Cardiac fibroblast (primary cell): ENCODE measurements around the gene TMEM131.
A peak's percentile ranks its signal among the peaks of the same experiment; 100 is the strongest.

Experiments used
- DNase-seq, 2 donors: peaks; one replicate each; pipeline versions ENCODE4 v3.0.0 to v3.0.0-alpha.2; 2010; ENCODE audit warnings: low read depth in 2 of 2
- H3K4me3 ChIP-seq, 2 donors: replicated peaks in 1 of 2; 1 replicate in 1 of 2; 2 replicates in 1 of 2; pipeline ENCODE4 v1.5.1; 2011; ENCODE audit warnings: low read depth in 2 of 2, low read length in 2 of 2, mild to moderate bottlenecking in 2 of 2, moderate library complexity in 1 of 2
- TF ChIP-seq, protein P1 (sequence below): IDR thresholded peaks from one replicate; pipeline ENCODE4 v1.5.1; 2011; ENCODE audit warnings: low read depth, mild to moderate bottlenecking, low read length, inconsistent platforms

Gene TMEM131

DNA sequence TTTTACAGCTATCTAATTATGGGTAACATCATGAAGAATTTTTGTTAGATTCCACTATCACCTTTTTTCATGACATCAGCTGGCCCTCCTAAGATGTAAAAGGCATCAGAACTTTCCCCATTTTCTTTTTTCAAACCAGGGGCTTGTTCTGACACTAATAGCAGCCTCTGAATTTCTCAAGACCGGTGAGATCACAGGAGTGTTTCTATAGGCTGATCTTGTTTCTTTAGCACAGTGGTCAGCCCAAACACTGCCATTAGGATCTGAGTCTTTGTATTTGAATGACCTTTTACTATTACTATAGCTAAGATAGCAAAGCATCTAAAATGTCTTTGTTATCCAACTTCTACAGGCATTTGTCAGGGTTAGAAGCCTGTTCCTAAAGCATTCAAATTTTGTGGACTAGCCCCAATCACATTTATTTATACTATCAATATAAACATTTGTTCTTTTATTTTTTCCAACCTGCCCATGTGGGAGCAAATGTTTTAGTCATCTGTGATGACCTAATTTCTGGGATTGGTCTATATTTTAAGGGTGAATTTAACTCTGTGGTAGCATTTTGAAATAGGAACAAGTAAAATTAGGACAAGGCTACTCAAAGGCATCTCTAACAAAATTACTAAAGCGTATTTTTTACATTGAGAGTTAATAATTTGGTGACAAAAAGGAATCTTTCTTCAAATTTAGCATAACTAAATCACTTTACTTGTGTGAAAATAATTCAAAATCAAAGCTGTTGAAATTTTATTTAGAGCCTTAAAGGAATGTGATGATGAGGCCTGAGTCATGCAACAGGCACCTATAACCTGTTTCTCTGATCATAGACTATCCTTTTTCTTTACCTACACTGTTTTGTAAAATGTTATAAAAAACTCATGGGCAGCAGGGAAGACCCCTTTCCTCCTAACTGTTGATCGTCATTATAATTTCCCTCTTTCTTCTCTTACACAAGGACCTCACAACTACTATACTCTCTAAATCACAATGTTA is 243.1 kb downstream of the TMEM131 start:
- H3K4me3 ChIP-seq = no peak overlapping the region
- TF ChIP-seq, protein P1, sequence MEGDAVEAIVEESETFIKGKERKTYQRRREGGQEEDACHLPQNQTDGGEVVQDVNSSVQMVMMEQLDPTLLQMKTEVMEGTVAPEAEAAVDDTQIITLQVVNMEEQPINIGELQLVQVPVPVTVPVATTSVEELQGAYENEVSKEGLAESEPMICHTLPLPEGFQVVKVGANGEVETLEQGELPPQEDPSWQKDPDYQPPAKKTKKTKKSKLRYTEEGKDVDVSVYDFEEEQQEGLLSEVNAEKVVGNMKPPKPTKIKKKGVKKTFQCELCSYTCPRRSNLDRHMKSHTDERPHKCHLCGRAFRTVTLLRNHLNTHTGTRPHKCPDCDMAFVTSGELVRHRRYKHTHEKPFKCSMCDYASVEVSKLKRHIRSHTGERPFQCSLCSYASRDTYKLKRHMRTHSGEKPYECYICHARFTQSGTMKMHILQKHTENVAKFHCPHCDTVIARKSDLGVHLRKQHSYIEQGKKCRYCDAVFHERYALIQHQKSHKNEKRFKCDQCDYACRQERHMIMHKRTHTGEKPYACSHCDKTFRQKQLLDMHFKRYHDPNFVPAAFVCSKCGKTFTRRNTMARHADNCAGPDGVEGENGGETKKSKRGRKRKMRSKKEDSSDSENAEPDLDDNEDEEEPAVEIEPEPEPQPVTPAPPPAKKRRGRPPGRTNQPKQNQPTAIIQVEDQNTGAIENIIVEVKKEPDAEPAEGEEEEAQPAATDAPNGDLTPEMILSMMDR = no peak
- peak in 1 of 2 donors; percentile 34 for DNase-seq

GRCh38 chr2:97751752-97752151 is 244.0 kb downstream of the TMEM131 start:
- no peak overlapping the region for H3K4me3 ChIP-seq
- TF ChIP-seq, protein P1 = no peak
- DNase-seq = peak in 1 of 2 donors; percentile 35

- TF ChIP-seq, protein P1 = no peak
- H3K4me3 ChIP-seq = no peak overlapping the region
- no peak for DNase-seq
Observed at GRCh38 chr2:97750017-97750416, 245.7 kb downstream of the TMEM131 start.

- TF ChIP-seq, protein P1 = no peak
- no peak for DNase-seq
- H3K4me3 ChIP-seq = no peak overlapping the region
Observed at GRCh38 chr2:97749581-97749980, 246.2 kb downstream of the TMEM131 start.

- DNase-seq = peak; percentile 33 to 34
- TF ChIP-seq, protein P1 = no peak
- H3K4me3 ChIP-seq = no peak overlapping the region
Observed at GRCh38 chr2:97747716-97748115, 248.0 kb downstream of the TMEM131 start.

- no peak overlapping the region for H3K4me3 ChIP-seq
Observed at GRCh38 chr2:97747285-97747684, 248.5 kb downstream of the TMEM131 start.

More at GRCh38 chr2:97747285-97747684, 248.5 kb downstream of the TMEM131 start:
- TF ChIP-seq, protein P1 = no peak
- DNase-seq = no peak
